Measurements from ENCODE around the gene NPAS4. TPM values are rescaled to one million over a fixed set of nuclear protein-coding genes. Genes with fewer than 3 reads are reported as not detected.
A peak's percentile ranks its signal among the peaks of the same experiment; 100 is the strongest.
"Not testable (repeated sequence)": the region's sequence is repeated elsewhere in the genome, so short reads cannot be mapped to it uniquely, and the experiment has no call there.

Gene NPAS4
- total RNA-seq, 1 donor from 2014 or later: not detected

- DNase-seq (ENCODE audit: low spot score) (no peak), ATAC-seq (no peak)
Measured at GRCh38 chr11:66450560-66450959, 29.7 kb downstream of the NPAS4 start.

- DNase-seq (ENCODE audit: low spot score) (no peak), ATAC-seq (no peak)
Measured at GRCh38 chr11:66451663-66452062, 30.8 kb downstream of the NPAS4 start.

DNA sequence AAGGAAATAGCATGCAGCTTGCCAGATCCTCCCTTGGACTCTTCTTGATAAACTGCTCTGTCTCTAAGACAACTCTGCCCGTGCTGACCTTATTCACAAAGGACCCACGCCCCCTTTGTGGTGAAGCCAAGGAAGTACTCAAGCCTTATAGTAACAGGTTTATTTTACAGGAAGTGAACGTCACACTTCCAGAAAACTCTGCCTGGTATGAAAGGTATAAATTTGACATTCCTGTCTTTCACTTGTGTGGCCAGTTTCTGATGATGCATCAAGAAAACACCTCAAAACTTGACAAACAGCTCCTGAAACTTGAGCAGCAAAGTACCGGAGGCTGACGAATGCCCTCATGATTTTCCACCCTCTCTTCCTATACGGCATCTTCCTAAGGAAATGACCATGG lies 33.4 kb downstream of the NPAS4 start:
- DNase-seq (ENCODE audit: low spot score): no peak

DNA sequence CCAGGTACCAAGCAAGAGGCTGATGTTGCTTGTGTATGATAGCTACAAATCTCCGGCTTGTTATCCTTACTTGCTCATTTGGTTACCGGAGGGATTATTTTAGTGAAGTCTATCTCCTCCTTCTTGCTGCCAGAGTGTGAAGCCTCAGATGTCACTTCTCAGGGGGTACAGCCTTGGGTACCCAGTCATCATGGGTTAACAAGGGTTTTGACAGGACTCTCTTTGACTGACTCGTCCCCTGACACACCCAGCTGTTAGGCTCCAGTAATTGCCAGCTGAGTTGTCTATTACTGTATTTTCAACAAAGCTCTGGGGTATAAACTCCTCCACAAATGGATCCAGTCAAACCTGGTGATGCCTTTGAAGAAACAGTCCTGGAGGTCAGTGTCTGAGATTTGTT lies 34.0 kb downstream of the NPAS4 start:
- no peak for ATAC-seq
- no peak for DNase-seq (ENCODE audit: low spot score)

More for the DNA sequence above, 33.4 kb downstream of the NPAS4 start:
- no peak for ATAC-seq

DNA sequence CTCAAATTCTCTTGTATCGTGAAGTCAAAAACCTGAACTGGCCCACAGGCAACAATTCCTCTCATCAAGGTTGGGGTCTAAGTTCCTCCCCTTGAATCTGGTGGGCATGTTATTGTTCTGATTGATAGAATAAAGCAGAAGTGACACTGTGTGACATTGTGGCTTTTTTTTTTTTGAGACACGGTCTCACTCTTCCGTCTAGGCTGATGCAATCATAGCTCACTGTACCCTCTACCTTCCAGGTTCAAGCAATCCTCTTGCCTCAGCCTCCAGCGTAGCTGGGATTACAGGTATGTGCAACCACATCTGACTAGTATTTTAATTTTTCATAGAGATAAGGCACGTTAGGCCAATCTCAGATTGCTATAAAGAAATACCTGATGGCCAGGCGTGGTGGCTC lies 37.0 kb downstream of the NPAS4 start:
- no peak for ATAC-seq

DNA sequence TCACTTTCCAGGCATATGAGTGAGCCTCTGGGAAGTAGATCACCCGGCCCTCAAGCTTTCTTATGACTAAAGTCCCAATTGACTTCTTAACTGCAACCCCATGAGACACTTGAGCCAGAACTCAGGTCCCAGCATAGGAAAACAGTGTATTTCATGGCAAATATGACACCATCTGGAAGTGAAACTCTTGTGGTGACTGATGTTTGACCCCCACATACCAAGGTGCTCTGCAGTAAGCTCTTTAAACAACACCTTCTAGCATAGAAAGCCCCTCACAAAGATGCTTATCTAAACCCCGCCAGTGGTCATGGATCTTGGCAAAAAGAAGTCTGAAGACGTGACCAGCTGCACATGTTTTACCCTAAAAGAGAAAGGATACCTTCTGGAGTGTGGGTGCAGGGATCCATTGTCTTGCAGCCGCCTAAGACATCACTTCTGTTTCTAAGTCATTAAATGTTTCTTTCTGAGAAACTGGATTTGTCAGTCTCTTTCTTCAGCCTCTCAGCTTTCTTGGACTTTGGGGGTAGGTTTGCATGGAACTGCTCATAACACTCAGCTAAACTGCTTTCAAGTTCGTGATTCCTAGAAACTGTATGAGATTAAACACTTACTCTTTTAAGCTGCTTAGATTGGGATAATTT lies 38.4 kb downstream of the NPAS4 start:
- DNase-seq (ENCODE audit: low spot score) (no peak), ATAC-seq (no peak)

More for the DNA sequence above, 37.0 kb downstream of the NPAS4 start:
- no peak for DNase-seq (ENCODE audit: low spot score)

DNA sequence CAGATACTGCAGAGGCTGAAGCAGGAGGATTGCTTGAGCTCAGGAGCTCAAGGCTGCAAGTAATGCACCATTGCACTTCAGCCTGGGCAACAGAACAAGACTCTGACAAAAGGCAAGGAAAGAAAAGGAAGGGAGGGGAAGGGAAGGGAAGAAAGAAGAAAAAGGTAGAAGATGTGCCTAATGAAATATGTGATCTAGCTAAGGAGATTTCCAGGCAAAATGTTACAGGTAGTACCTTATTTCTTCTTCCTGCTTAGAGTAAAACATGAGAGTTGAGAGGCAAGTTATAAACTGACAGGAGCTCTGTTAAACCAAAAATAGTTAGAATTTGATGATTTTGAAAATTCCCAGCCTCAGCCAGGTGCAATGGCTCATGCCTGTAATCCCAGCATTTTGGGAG lies 41.2 kb downstream of the NPAS4 start:
- DNase-seq (ENCODE audit: low spot score): no peak
- ATAC-seq: no peak

- DNase-seq (ENCODE audit: low spot score): no peak
Measured at GRCh38 chr11:66462911-66463310, 42.1 kb downstream of the NPAS4 start.

DNA sequence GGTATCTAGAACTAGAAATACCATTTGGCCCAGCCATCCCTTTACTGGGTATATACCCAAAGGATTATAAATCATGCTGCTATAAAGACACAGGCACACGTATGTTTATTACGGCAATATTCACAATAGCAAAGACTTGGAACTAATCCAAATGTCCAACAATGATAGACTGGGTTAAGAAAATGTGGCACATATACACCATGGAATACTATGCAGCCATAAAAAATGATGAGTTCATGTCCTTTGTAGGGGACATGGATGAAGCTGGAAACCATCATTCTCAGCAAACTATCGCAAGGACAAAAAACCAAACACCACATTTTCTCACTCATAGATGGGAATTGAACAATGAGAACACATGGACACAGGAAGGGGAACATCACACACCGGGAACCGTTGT lies 43.3 kb downstream of the NPAS4 start:
- not testable (repeated sequence) for ATAC-seq; DNase-seq (ENCODE audit: low spot score)

More at GRCh38 chr11:66462911-66463310, 42.1 kb downstream of the NPAS4 start:
- no peak for ATAC-seq

- ATAC-seq (no peak), DNase-seq (ENCODE audit: low spot score) (no peak)
Measured at GRCh38 chr11:66464916-66465315, 44.1 kb downstream of the NPAS4 start.

GRCh38 chr11:66465373-66466224 lies 44.8 kb downstream of the NPAS4 start:
- ATAC-seq: no peak
- DNase-seq (ENCODE audit: low spot score): no peak

DNA sequence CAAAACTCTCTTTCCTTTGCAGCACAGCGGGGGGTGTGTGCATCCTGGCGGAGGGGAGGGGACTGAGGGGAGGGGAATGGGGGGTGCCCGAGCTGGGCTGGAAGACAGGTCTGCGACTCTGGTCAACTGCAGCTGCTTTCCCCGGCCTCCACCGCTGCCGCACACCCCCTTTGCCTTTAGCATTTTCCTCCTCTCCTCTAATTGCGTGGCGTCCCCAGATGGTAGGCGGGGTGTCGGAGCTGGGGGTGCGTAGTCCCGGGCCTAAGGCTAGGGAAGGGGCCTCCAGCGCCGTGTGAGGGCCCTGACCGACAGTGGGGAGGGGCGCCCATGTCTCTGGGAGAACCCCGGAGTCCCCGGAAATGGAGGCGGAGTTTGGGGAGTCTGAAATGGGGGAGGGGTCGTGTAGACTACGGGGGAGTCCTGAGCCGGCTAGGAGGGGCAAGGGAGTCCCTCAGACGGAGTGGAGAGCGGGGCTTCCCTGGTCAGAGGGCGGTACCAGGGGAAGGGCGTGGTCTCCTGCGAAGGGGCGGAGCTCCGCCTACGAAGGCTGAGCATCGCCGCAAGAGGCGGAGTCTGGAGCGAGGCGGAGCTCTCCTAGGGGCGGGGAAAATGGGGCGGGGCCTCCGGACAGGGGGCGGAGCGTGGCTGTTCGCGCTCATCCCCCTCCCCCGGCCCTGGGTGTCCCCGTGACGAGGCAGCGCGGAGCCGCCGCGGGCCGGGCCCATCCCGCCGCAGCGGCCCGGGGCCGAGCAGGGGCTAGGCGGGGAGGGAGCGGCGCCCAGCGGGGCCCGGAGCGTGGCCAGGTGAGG lies 45.6 kb downstream of the NPAS4 start, which contains the start of gene PELI3:
Gene PELI3, plus strand, starts transcription at position 681 of the 809 bp plus-strand sequence. CDS start 1,224 bp downstream, outside the sequence.
- ATAC-seq (peak; percentile 97), DNase-seq (ENCODE audit: low spot score) (peak; percentile 94)

- peak; percentile 24 for ATAC-seq
- no peak for DNase-seq (ENCODE audit: low spot score)
Measured at GRCh38 chr11:66467034-66467659, 46.3 kb downstream of the NPAS4 start.

DNA sequence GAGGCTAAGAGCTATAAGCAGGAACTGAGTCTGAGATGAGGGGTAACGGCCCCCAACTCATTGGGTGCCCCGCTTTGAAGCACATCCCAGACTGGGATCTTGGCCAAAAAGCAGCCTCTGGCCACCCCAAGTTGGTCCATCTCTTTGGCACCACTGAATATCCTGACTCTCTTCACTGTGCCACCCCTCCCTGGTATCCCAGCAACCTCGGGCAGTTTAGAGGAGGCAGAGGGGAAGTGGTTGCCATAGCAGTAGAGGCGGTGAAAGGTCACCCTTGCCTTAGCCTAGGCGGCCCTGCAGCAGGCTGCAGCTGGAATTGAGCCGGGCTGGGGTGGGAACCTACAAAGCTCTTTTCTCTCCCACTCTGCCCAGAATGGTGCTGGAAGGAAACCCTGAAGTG lies 46.9 kb downstream of the NPAS4 start:
- DNase-seq (ENCODE audit: low spot score) (no peak), ATAC-seq (peak; percentile 50)

DNA sequence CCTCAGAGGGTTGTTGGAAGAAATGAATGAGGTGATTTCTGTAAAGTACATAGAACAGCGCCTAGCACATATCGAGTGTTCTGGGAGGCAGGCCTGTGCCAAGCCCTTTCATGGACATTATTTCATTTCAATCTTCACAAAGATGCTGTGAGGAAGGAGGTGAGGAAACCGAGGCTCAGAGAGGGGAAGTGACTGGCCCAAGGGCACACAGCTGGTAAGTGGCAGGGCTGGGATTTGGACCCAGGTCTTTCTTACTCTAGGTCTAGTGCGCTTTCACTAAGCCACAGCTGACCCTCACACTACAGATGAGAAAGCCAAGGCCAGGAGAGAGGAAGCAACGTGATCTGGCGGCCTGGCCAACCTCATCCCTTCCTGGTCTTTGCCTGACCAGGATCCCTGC lies 47.9 kb downstream of the NPAS4 start:
- DNase-seq (ENCODE audit: low spot score): no peak
- ATAC-seq: no peak

- DNase-seq (ENCODE audit: low spot score): no peak
- no peak for ATAC-seq
Measured at GRCh38 chr11:66469441-66469840, 48.6 kb downstream of the NPAS4 start.

- ATAC-seq: no peak
- no peak for DNase-seq (ENCODE audit: low spot score)
Measured at GRCh38 chr11:66470015-66470414, 49.2 kb downstream of the NPAS4 start.

DNA sequence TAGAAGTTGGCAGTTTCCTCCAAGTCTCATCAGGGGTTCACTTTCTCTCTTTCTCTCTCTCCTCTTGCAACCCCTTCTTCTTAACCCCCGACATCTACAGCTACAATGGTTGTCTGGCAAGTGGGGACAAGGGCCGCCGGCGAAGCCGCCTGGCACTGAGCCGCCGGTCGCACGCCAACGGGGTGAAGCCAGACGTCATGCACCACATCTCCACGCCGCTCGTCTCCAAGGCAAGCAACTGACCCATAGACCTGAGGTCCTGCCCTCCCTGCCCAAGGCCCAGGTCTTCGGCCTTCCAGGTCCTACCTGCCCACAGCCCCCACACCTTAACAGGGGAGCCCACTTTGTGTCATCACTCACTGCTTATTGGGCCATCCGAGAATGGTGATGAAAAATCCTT lies 50.3 kb downstream of the NPAS4 start:
- no peak for ATAC-seq
- no peak for DNase-seq (ENCODE audit: low spot score)

GRCh38 chr11:66472054-66472453 lies 51.2 kb downstream of the NPAS4 start:
- no peak for DNase-seq (ENCODE audit: low spot score)
- no peak for ATAC-seq

DNA sequence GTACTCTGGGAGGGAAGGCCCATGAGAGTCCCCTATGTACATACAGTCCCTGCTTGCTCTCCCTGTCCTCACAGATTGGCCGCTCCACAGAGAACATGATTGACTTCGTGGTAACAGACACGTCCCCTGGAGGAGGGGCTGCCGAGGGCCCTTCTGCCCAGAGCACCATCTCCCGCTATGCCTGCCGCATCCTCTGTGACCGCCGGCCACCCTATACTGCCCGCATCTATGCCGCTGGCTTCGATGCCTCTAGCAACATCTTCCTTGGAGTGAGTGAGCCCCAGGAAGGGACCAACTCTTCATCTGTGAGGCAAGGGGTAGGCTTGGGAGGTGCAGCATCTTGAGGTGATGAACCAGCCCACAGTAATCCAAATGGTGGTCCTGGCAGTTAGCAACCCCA lies 52.3 kb downstream of the NPAS4 start:
- DNase-seq (ENCODE audit: low spot score) (no peak), ATAC-seq (no peak)

Data from left lobe of liver (tissue), 2 donors.